GM12891 (cell line): ENCODE data around the gene NAV2.

Experiments used
- POLR2A ChIP-seq: IDR thresholded peaks from 2 replicates; pipeline ENCODE4 v1.6.1; 2011; ENCODE audit warnings: low read depth, low read length, control low read depth
- POLR2AphosphoS5 ChIP-seq: IDR thresholded peaks from 2 replicates; pipeline ENCODE4 v1.6.1; 2011; ENCODE audit warnings: low read depth, low read length, control low read depth

GRCh38 chr11:20114588-20114987 is 402.0 kb downstream of the NAV2 start:
- TF ChIP-seq POLR2AphosphoS5, result no peak
- no peak for TF ChIP-seq POLR2A
